K562 (cell line): ENCODE data around the gene EDARADD. TPM values are rescaled to one million over a fixed set of nuclear protein-coding genes. Genes with fewer than 3 reads are reported as not detected.

ENCODE experiments used
- ATAC-seq: fragments of 200-7000 bp; cut with Tn5 transposase; 3 replicates; pipeline ENCODE4 v1.9.1; 2020; ENCODE audit warnings: moderate library complexity
- BruUV-seq: library from RNA; stranded (reverse); fragments of 400-500 nt; replicated peaks from 2 replicates; lab custom pipeline; 2021; lab: Mats Ljungman, UMichigan
- CTCF ChIA-PET: fragments of 300-600 bp; formaldehyde crosslinking; extraction: SDS; loops from one replicate; lab custom pipeline; 2021; ENCODE audit warnings: low intra/inter-chr PET ratio; lab: Yijun Ruan, JAX
- POLR2A ChIA-PET: fragments of 300-600, 350-650 bp; sonication (Branson Sonifier 250); formaldehyde crosslinking; extraction: SDS; loops from one replicate; lab custom pipeline; 2021; ENCODE audit warnings: antibody characterized with exemption, inconsistent platforms; lab: Yijun Ruan, JAX
- DNase-seq, 4 experiments: peaks; one replicate each; pipeline versions ENCODE4 v3.0.0 to v3.0.0-alpha.2; 2011 to 2018; ENCODE audit warnings: low spot score in 3 of 4, mixed read lengths in 3 of 4; ENCODE audit errors: extremely low read depth in 1 of 4
- FAIRE-seq: peaks from 2 replicates; lab custom pipeline; 2011; peaks lifted over from hg19 to GRCh38; lab: Jason Lieb, UNC
- H2AFZ ChIP-seq: 2 replicates; pipeline ENCODE4 v1.6.0; 2011; ENCODE audit warnings: low read depth, low read length, control low read depth, inconsistent platforms
- H3K27ac ChIP-seq: fragments of 200-600 bp; 3 replicates; pipeline ENCODE4 v1.8.0; 2011; ENCODE audit warnings: low read depth, mild to moderate bottlenecking, control low read depth, inconsistent platforms, low read length, moderate library complexity, mixed read lengths; ENCODE audit errors: extremely low read depth
- H3K27me3 ChIP-seq, 2 experiments: fragments of 300-600 bp in 1 of 2; 2 replicates in 1 of 2; 3 replicates in 1 of 2; pipeline versions ENCODE4 v1.6.0 to v1.8.0; 2011; ENCODE audit warnings: inconsistent platforms in 2 of 2, low read length in 2 of 2, mild to moderate bottlenecking in 1 of 2, mixed read lengths in 1 of 2, moderate library complexity in 1 of 2; ENCODE audit not compliant: control insufficient read depth in 2 of 2, insufficient read depth in 2 of 2
- H3K36me3 ChIP-seq: fragments of 300-600 bp; 3 replicates; pipeline ENCODE4 v1.8.0; 2011; ENCODE audit warnings: mild to moderate bottlenecking, low read length, inconsistent platforms; ENCODE audit not compliant: control insufficient read depth, insufficient read depth
- H3K4me1 ChIP-seq, 2 experiments: fragments of 200-600 bp in 1 of 2; replicated peaks in 1 of 2; 2 replicates in 1 of 2; 3 replicates in 1 of 2; pipeline versions ENCODE4 v1.5.1 to v1.8.0; 2011; ENCODE audit warnings: inconsistent platforms in 2 of 2, low read length in 2 of 2, mild to moderate bottlenecking in 1 of 2, mixed read lengths in 1 of 2, moderate library complexity in 1 of 2; ENCODE audit not compliant: control insufficient read depth in 2 of 2, insufficient read depth in 2 of 2
- H3K4me2 ChIP-seq: 2 replicates; pipeline ENCODE4 v1.6.1; 2011; ENCODE audit warnings: low read length, control low read depth, inconsistent platforms, mixed read lengths; ENCODE audit not compliant: insufficient read depth
- H3K4me3 ChIP-seq: fragments of 200-600 bp; sonication (generic), shearing (Covaris generic); 2 replicates; pipeline ENCODE4 v1.5.1; 2016; ENCODE audit warnings: control low read depth, inconsistent platforms
- H3K79me2 ChIP-seq: fragments of 200-600 bp; 3 replicates; pipeline ENCODE4 v1.8.0; 2011; ENCODE audit warnings: low read length, inconsistent platforms; ENCODE audit not compliant: control insufficient read depth, insufficient read depth
- H3K9ac ChIP-seq, 2 experiments: 2 replicates each; pipeline versions ENCODE4 v1.6.0 to v1.6.1; 2011; ENCODE audit warnings: low read depth in 2 of 2, low read length in 2 of 2, control low read depth in 1 of 2, inconsistent platforms in 1 of 2, mild to moderate bottlenecking in 1 of 2, mixed read lengths in 1 of 2; ENCODE audit not compliant: insufficient read depth in 1 of 2
- H3K9me1 ChIP-seq: one replicate; pipeline ENCODE4 v1.6.0; 2011; ENCODE audit warnings: inconsistent platforms, mild to moderate bottlenecking, low read length, moderate library complexity; ENCODE audit not compliant: control insufficient read depth, insufficient read depth
- H3K9me3 ChIP-seq: replicated peaks from 2 replicates; pipeline ENCODE4 v1.5.1; 2011; ENCODE audit warnings: low read depth, low read length, inconsistent platforms; ENCODE audit not compliant: control insufficient read depth, insufficient read depth
- H4K20me1 ChIP-seq: replicated peaks from 2 replicates; pipeline ENCODE4 v1.6.1; 2011; ENCODE audit warnings: low read length, inconsistent platforms, mixed read lengths; ENCODE audit not compliant: control insufficient read depth, insufficient read depth
- CHCHD3 ChIP-seq: fragments of 250-450 bp; sonication (Bioruptor Pico); IDR thresholded peaks from 2 replicates; pipeline ENCODE4 v2.1.2; 2022; ENCODE audit warnings: mild to moderate bottlenecking
- COPS2 ChIP-seq: fragments of 450-650 bp; conservative IDR thresholded peaks from 2 replicates; pipeline ENCODE4 v1.6.1; 2016; ENCODE audit warnings: mild to moderate bottlenecking, moderate library complexity
- EWSR1 ChIP-seq: fragments of 450-650 bp; IDR thresholded peaks from 2 replicates; pipeline ENCODE4 v1.6.1; 2018; ENCODE audit warnings: borderline replicate concordance, mild to moderate bottlenecking, low read depth, moderate library complexity; ENCODE audit not compliant: partially characterized antibody
- HBP1 ChIP-seq: fragments of 450-650 bp; formaldehyde crosslinking; IDR thresholded peaks from 2 replicates; pipeline ENCODE4 v1.4.0; 2022; ENCODE audit warnings: missing genetic modification characterization
- ILF3 ChIP-seq: fragments of 450-650 bp; IDR thresholded peaks from 2 replicates; pipeline ENCODE4 v1.6.1; 2018; ENCODE audit warnings: antibody characterized with exemption, mild to moderate bottlenecking, moderate library complexity, borderline replicate concordance
- JUND ChIP-seq, 2 experiments: IDR thresholded peaks; 2 replicates in 1 of 2; 3 replicates in 1 of 2; pipeline ENCODE4 v1.6.1; 2011; ENCODE audit warnings: borderline replicate concordance in 2 of 2, low read depth in 2 of 2, low read length in 2 of 2, improper control_type of control experiment in 1 of 2, missing biosample characterization in 1 of 2, missing genetic modification characterization in 1 of 2, missing genetic modification reagents in 1 of 2
- MNT ChIP-seq, 2 experiments: fragments of 450-650 bp; conservative IDR thresholded peaks; 2 replicates each; pipeline ENCODE4 v1.6.1; 2017; ENCODE audit warnings: mild to moderate bottlenecking in 2 of 2, moderate library complexity in 2 of 2
- NONO ChIP-seq, 2 experiments: fragments of 200-400 bp in 1 of 2; fragments of 450-650 bp in 1 of 2; formaldehyde crosslinking in 1 of 2; IDR thresholded peaks; 2 replicates each; pipeline ENCODE4 v1.6.1; 2017; ENCODE audit warnings: low read depth in 2 of 2, mild to moderate bottlenecking in 2 of 2, moderate library complexity in 2 of 2, low read length in 1 of 2
- POLR2AphosphoS5 ChIP-seq: IDR thresholded peaks from 2 replicates; pipeline ENCODE4 v1.6.1; 2011; ENCODE audit warnings: mild to moderate bottlenecking, low read depth, low read length, moderate library complexity; ENCODE audit not compliant: control insufficient read depth, insufficient read depth
- SPI1 ChIP-seq: IDR thresholded peaks from 2 replicates; pipeline ENCODE4 v1.6.1; 2011; ENCODE audit warnings: low read depth, low read length, control low read depth, borderline replicate concordance
- SREBF2 ChIP-seq: sonication (generic); formaldehyde crosslinking; IDR thresholded peaks from 2 replicates; pipeline ENCODE4 v1.4.0; 2020; ENCODE audit warnings: mild to moderate bottlenecking, missing genetic modification reagents
- TAF9B ChIP-seq: fragments of 450-650 bp; IDR thresholded peaks from 2 replicates; pipeline ENCODE4 v1.6.1; 2018; ENCODE audit warnings: mild to moderate bottlenecking; ENCODE audit not compliant: partially characterized antibody
- TBL1XR1 ChIP-seq, 2 experiments: IDR thresholded peaks; 2 replicates each; pipeline ENCODE4 v1.6.1; 2012; ENCODE audit warnings: improper control_type of control experiment in 2 of 2, low read length in 2 of 2, mild to moderate bottlenecking in 1 of 2
- TEAD4 ChIP-seq, 2 experiments: sonication (generic) in 1 of 2; formaldehyde crosslinking in 1 of 2; IDR thresholded peaks; 2 replicates each; pipeline versions ENCODE4 v1.6.1 to v1.8.0; 2012 to 2022; ENCODE audit warnings: borderline replicate concordance in 1 of 2, inconsistent platforms in 1 of 2, low read length in 1 of 2, mild to moderate bottlenecking in 1 of 2, missing genetic modification reagents in 1 of 2
- YBX1 ChIP-seq: fragments of 450-650 bp; IDR thresholded peaks from 2 replicates; pipeline ENCODE4 v1.7.1; 2016; ENCODE audit warnings: mild to moderate bottlenecking
- ZNF77 ChIP-seq: fragments of 250-450 bp; sonication (Bioruptor Pico); IDR thresholded peaks from 2 replicates; pipeline ENCODE4 v1.5.0; 2020
- ZSCAN29 ChIP-seq: fragments of 450-650 bp; IDR thresholded peaks from 2 replicates; pipeline ENCODE4 v1.6.1; 2017
- ZSCAN32 ChIP-seq: fragments of 450-650 bp; formaldehyde crosslinking; IDR thresholded peaks from 2 replicates; pipeline ENCODE4 v1.4.0; 2020; ENCODE audit warnings: mild to moderate bottlenecking, moderate library complexity
- ZZZ3 ChIP-seq: fragments of 450-650 bp; IDR thresholded peaks from 2 replicates; pipeline ENCODE4 v1.6.1; 2016; ENCODE audit warnings: antibody characterized with exemption, mild to moderate bottlenecking, moderate library complexity
- WGBS: fragments of 100-300 bp; shearing (Covaris generic); methylation state at CpG from one replicate; pipeline ENCODE4 v1.1.6; 2016; ENCODE audit warnings: low coverage, mixed read lengths; ENCODE audit not compliant: insufficient coverage; ENCODE audit errors: missing lambda C conversion rate; 5-methylcytosine and 5-hydroxymethylcytosine counted together
- in situ Hi-C: fragments of 300-500 bp; cut with MboI; formaldehyde crosslinking; loops from 4 replicates; pipeline ENCODE4 v1.15.0; 2018; ENCODE audit warnings: inconsistent platforms, mixed read lengths
- intact Hi-C: fragments of 100-400 bp; cut with micrococcal nuclease; formaldehyde crosslinking; loops from 2 replicates; pipeline ENCODE4 v1.14.2; 2022
- polyA plus RNA-seq, 8 experiments: library from polyadenylated mRNA; depleted of rRNA in 4 of 8; stranded (reverse) in 5 of 8; unstranded in 3 of 8; fragments of >200 nt; fragmentation: Nextera tagmentation in 2 of 8; fragmentation: Illumina TruSeq in 1 of 8; extraction: Ambion mirVana in 2 of 8; extraction: Trizol in 1 of 8; gene quantifications; 2 replicates each; pipeline versions ENCODE4 v1.2.1 to v1.2.3, GENCODE V29; 2011 to 2014; ENCODE audit warnings: inconsistent platforms in 1 of 8, missing spikeins in 1 of 8
- total RNA-seq, 7 experiments: library from RNA; depleted of rRNA in 6 of 7; stranded (reverse); fragments of >200 nt in 6 of 7; fragmentation: Illumina TruSeq in 2 of 7; extraction: Trizol in 2 of 7; gene quantifications; 2 replicates each; pipeline versions ENCODE4 v1.2.1 to v1.2.3, GENCODE V29; 2011 to 2021; ENCODE audit warnings: low replicate concordance in 1 of 7

Gene EDARADD
- total and polyA plus RNA-seq, 9 of the 15 experiments (the other 6 are each of a cell fraction or from before 2014, with no cell fraction given): 0.46 to 32.4 (median 20.6) TPM

DNA sequence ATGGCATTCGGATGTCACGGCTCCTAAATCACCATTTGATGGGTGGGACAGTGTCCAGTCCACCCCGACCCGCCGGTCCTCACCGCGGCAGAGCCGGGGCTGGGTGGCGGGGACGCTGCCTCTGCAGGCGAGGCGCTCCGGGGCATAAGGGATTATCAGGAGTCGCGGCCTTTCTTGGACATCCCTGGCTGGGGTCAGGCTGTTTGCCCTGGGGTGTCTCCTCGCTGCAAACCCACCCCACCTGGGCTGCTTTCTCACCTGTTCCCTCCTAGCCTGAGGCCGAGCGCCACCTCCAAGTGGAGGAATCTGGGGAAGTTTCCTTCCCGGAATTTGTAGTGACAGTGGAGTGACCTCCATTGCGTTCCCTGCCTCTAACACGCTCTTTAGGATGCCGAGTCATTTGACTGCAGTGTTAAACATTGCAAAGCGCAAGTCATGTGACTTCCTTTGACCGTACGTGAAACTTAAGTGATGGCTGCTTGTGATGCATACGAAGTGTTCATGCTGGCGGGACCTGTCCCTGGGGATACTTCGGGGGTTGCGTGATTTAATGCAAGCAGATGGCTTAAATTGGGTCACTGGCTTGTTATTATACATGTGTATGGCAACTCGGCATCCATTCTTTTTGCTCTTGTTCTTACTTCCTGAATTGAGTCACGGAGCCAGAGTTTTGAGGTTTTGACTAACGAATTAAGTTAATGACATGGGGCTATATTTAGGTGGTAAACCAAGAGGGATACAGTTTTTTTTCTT, 130.2 kb downstream of the EDARADD start:
- peak overlapping the region; percentile 97 for H2AFZ ChIP-seq
- no peaks in the 10 kb centered on the region for H3K9me3 ChIP-seq
- no peaks in the 10 kb centered on the region for H3K27me3 ChIP-seq
- in situ Hi-C loops (no loop called here), intact Hi-C loops (no loop called here)
- FAIRE-seq (peak; percentile 93), DNase-seq (peak; percentile 62 to 89 (median 74)), ATAC-seq (peak; percentile 89)
- H3K36me3 ChIP-seq: peaks cover 22% of the 10 kb centered on the region
- peak overlapping the region; percentile 91 for H3K4me3 ChIP-seq
- CTCF ChIA-PET: no interaction called here
- peak overlapping the region; percentile 79 for H3K27ac ChIP-seq
- H3K4me2 ChIP-seq: peak overlapping the region; percentile 95
- peak overlapping the region; percentile 85 to 96 for H3K9ac ChIP-seq
- H4K20me1 ChIP-seq: no peaks in the 10 kb centered on the region
- BruUV-seq: TSS peak; percentile 87
- POLR2A ChIA-PET: interaction anchor here (0.6 to 1.1 kb wide), 5 partner anchors 9 to 312 kb away, joined by 3 to 4 read pairs (median 3); no protein-coding TSS in a partner anchor
- WGBS: under 1% methylated on average over 32 of the region's 32 CpGs
- peaks cover 22% of the 10 kb centered on the region for H3K79me2 ChIP-seq
- no peaks in the 10 kb centered on the region for H3K9me1 ChIP-seq
- H3K4me1 ChIP-seq: peaks cover 6 to 13% of the 10 kb centered on the region in 2 experiments; a peak in 4 of 5 replicates
- TF ChIP-seq EWSR1 (no peak), ZNF77 (CRISPR knock-in tag) (no peak), NONO (IDR thresholded peaks at IDR 0.05; ENCODE audit: low read depth in 2 of 2, low read length in 1 of 2) (no peak), YBX1 (no peak), ZSCAN29 (no peak), TEAD4 (IDR thresholded peaks at IDR 0.05; ENCODE audit: low read length) (peak; percentile 68; the same call in 1 of the 2 replicates), TEAD4 (CRISPR knock-in tag; IDR thresholded peaks at IDR 0.05; ENCODE audit: borderline replicate concordance) (no peak), ILF3 (no peak), SPI1 (no peak), POLR2AphosphoS5 (peak; percentile 81), MNT (conservative IDR thresholded peaks at IDR 0.05) (peak; percentile 66 to 84; a peak in 3 of 4 replicates), ZSCAN32 (CRISPR knock-in tag) (no peak), ZZZ3 (no peak), TBL1XR1 (IDR thresholded peaks at IDR 0.05; ENCODE audit: low read length in 2 of 2) (no peak), SREBF2 (CRISPR knock-in tag) (no peak), HBP1 (no peak; the same call in 1 of the 2 replicates), COPS2 (no peak), CHCHD3 (CRISPR knock-in tag) (0 out of 2 replicates have a peak, but pooled peaks have one; percentile 21), JUND (IDR thresholded peaks at IDR 0.05; ENCODE audit: borderline replicate concordance, low read depth, low read length) (no peak), JUND (tag; IDR thresholded peaks at IDR 0.05; ENCODE audit: borderline replicate concordance, low read depth, low read length) (peak; percentile 58; the same call in 2 of the 3 replicates), TAF9B (peak; percentile 53)
